Lower leg skin (tissue), 4 donors: ENCODE data around the gene HJV. TPM values are rescaled to one million over a fixed set of nuclear protein-coding genes. Genes with fewer than 3 reads are reported as not detected.

Experiments used
- DNase-seq, 2 donors: peaks; one replicate each; pipeline ENCODE4 v3.0.0-alpha.2; 2019; ENCODE audit warnings: low spot score in 2 of 2
- H3K4me3 ChIP-seq: fragments of 200-600 bp; sonication (generic); 2 replicates; pipeline ENCODE4 v1.5.1; 2017; ENCODE audit warnings: mild to moderate bottlenecking, low read depth; ENCODE audit not compliant: poor library complexity, severe bottlenecking
- POLR2A ChIP-seq, 2 donors: fragments of 450-650 bp; IDR thresholded peaks; one replicate each; pipeline ENCODE4 v1.6.1; 2016 to 2017; ENCODE audit warnings: antibody characterized with exemption in 2 of 2, mild to moderate bottlenecking in 1 of 2, moderate library complexity in 1 of 2
- WGBS, 2 donors: methylation state at CpG; one replicate each; pipeline ENCODE4 v1.1.5; 2018; 5-methylcytosine and 5-hydroxymethylcytosine counted together
- intact Hi-C: fragments of 100-400 bp; cut with DNase I; formaldehyde crosslinking; loops from one replicate; pipeline ENCODE4 v1.15.0; 2023; ENCODE audit warnings: low total_unique reads
- total RNA-seq, 4 donors: library from RNA; depleted of rRNA; stranded (reverse); fragments of >200 nt; gene quantifications; one replicate each; pipeline ENCODE4 v1.1.0, GENCODE V29; 2016
- TF ChIP-seq, protein P1 (sequence below), 3 donors: fragments of 450-650 bp; IDR thresholded peaks; one replicate each; pipeline ENCODE4 v1.5.1; 2016; ENCODE audit warnings: antibody characterized with exemption in 3 of 3, mild to moderate bottlenecking in 3 of 3, moderate library complexity in 2 of 3

HJV gene
- total RNA-seq, 4 donors from 2014 or later, result not detected

DNA sequence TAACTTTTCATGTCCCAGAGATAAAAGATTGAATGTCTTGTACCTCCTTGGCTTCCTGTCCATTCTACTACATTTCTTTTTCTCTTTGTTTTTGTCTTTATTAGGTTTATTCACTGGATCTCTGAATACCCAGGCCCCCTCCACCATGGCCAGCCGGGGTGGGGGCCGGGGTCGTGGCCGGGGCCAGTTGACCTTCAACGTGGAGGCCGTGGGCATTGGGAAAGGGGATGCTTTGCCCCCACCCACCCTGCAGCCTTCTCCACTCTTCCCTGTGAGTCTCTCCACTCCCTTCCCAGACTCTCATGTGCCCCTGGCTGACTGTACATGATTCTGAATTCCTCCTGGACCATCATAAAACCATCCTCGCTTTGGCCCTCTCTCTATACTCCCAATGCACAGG, 46.8 kb downstream of the HJV start:
- 83 to 88% methylated on average over 7 of the region's 7 CpGs for WGBS, 2 donors
- intact Hi-C loops, result no loop called here
- TF ChIP-seq, protein P1, sequence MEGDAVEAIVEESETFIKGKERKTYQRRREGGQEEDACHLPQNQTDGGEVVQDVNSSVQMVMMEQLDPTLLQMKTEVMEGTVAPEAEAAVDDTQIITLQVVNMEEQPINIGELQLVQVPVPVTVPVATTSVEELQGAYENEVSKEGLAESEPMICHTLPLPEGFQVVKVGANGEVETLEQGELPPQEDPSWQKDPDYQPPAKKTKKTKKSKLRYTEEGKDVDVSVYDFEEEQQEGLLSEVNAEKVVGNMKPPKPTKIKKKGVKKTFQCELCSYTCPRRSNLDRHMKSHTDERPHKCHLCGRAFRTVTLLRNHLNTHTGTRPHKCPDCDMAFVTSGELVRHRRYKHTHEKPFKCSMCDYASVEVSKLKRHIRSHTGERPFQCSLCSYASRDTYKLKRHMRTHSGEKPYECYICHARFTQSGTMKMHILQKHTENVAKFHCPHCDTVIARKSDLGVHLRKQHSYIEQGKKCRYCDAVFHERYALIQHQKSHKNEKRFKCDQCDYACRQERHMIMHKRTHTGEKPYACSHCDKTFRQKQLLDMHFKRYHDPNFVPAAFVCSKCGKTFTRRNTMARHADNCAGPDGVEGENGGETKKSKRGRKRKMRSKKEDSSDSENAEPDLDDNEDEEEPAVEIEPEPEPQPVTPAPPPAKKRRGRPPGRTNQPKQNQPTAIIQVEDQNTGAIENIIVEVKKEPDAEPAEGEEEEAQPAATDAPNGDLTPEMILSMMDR (IDR thresholded peaks at IDR 0.05), result no peak
- TF ChIP-seq POLR2A (IDR thresholded peaks at IDR 0.05), result no peak
- no peak overlapping the region for H3K4me3 ChIP-seq
- DNase-seq, result peak in 1 of 2 donors; percentile 68

DNA sequence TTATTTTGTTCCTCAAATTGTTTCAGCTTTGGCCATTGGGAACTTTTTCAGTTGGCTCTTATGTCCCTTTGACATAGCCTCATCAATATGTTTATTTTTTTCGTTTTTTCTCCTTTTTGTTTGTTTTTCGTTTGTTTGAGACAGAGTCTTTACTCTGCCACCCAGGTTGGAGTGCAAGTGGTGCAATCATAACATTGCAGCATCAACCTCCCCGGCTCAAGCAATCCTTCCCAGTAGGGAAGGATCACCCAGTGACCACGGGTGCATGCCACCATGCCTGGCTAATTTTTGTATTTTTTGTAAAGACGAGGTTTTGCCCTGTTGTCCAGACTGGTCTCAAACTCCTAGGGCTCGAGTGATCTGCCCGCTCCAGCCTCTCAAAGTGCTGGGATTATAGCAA, 49.0 kb downstream of the HJV start:
- WGBS, 2 donors, result 88 to 90% methylated on average over 7 of the region's 7 CpGs
- intact Hi-C loops, result no loop called here
- no peak overlapping the region for H3K4me3 ChIP-seq
- TF ChIP-seq POLR2A (IDR thresholded peaks at IDR 0.05), result no peak
- TF ChIP-seq, protein P1 (IDR thresholded peaks at IDR 0.05), result no peak
- peak in 1 of 2 donors; percentile 73 for DNase-seq

Other genes starting within 250 kb of the HJV start
- 10 to 100 TPM in 2 of 4 donors, 1 to 10 TPM in 2; 7.0 to 12.8 (median 9.3) TPM for gene RNF115, start 197.6 kb downstream of the HJV start, total RNA-seq
- 10 to 100 TPM; 25.1 to 31.3 (median 27.0) TPM for gene POLR3C, start 197.5 kb downstream of the HJV start, total RNA-seq
- 1 to 10 TPM in 3 of 4 donors, under 1 TPM in 1; 0.25 to 5.0 (median 2.5) TPM for gene NUDT17, start 176.1 kb downstream of the HJV start, total RNA-seq
- gene PIAS3, start 162.7 kb downstream of the HJV start, total RNA-seq, result 10 to 100 TPM; 22.8 to 47.7 (median 33.0) TPM
- gene ANKRD35, start 135.9 kb downstream of the HJV start, total RNA-seq, result 10 to 100 TPM; 32.2 to 68.6 (median 48.4) TPM
- 1 to 10 TPM; 1.8 to 3.6 (median 2.6) TPM for gene ITGA10, start 111.7 kb downstream of the HJV start, total RNA-seq
- gene PEX11B, start 103.0 kb downstream of the HJV start, total RNA-seq, result 10 to 100 TPM; 27.0 to 47.1 (median 30.2) TPM
- gene RBM8A, start 94.3 kb downstream of the HJV start, total RNA-seq, result 100 to 1,000 TPM; 120 to 176 (median 149) TPM
- 10 to 100 TPM in 1 of 4 donors, 1 to 10 TPM in 3; 4.6 to 14.2 (median 7.7) TPM for gene LIX1L, start 63.7 kb downstream of the HJV start, total RNA-seq
- 1 to 10 TPM in 1 of 4 donors, under 1 TPM in 3; 0.12 to 1.3 (median 0.39) TPM for gene ANKRD34A, start 57.2 kb downstream of the HJV start, total RNA-seq
- 10 to 100 TPM; 10.6 to 15.3 (median 14.2) TPM for gene POLR3GL, start 57.0 kb downstream of the HJV start, total RNA-seq
- gene TXNIP, start 25.2 kb downstream of the HJV start, total RNA-seq, result 1,000 to 10,000 TPM; 2,445 to 6,877 (median 3,895) TPM
- 1 to 10 TPM; 1.5 to 2.4 (median 1.9) TPM for gene NBPF10, start 123.1 kb upstream of the HJV start, total RNA-seq
- gene NOTCH2NLA, start 207.3 kb upstream of the HJV start, total RNA-seq, result 10 to 100 TPM; 71.6 to 92.9 (median 83.8) TPM